HG02970 (cell line): Measurements from ENCODE around the gene CYBRD1.

Experiments used
- ATAC-seq: cut with Tn5 transposase; IDR thresholded peaks from one replicate; pipeline ENCODE4 v1.9.1; 2021; ENCODE audit warnings: mild to moderate bottlenecking, moderate library complexity, moderate number of reproducible peaks; ENCODE audit not compliant: unreplicated experiment, low FRiP score

Gene CYBRD1

GRCh38 chr2:171595456-171595855 is 73.2 kb downstream of the CYBRD1 start:
- ATAC-seq, result no peak

- no peak for ATAC-seq
These were observed 73.6 kb downstream of the CYBRD1 start for GRCh38 chr2:171595896-171596295.

GRCh38 chr2:171598713-171599319 is 76.5 kb downstream of the CYBRD1 start:
- ATAC-seq, result no peak

GRCh38 chr2:171600126-171600525 is 77.9 kb downstream of the CYBRD1 start:
- ATAC-seq, result no peak

- ATAC-seq, result no peak
These were observed 80.1 kb downstream of the CYBRD1 start for GRCh38 chr2:171602352-171602751.
